Neuronal stem cell (in vitro differentiated cells): ENCODE data around the gene S100P.

Experiments
- DNase-seq: peaks from one replicate; pipeline ENCODE4 v3.0.0-alpha.2; 2013; ENCODE audit warnings: low spot score
- H2AFZ ChIP-seq: one replicate; pipeline ENCODE4 v1.6.1; 2013; ENCODE audit warnings: mild to moderate bottlenecking, low read length, inconsistent platforms
- H2AK5ac ChIP-seq: 2 replicates; pipeline ENCODE4 v1.6.1; 2013; ENCODE audit warnings: low read depth, mild to moderate bottlenecking, inconsistent platforms, low read length, moderate library complexity, mixed read lengths
- H2BK120ac ChIP-seq: 2 replicates; pipeline ENCODE4 v1.6.1; 2013; ENCODE audit warnings: low read depth, mild to moderate bottlenecking, inconsistent platforms, low read length, moderate library complexity, mixed read lengths
- H2BK12ac ChIP-seq: one replicate; pipeline ENCODE4 v1.6.1; 2013; ENCODE audit warnings: low read length, inconsistent platforms
- H2BK15ac ChIP-seq: 2 replicates; pipeline ENCODE4 v1.6.1; 2013; ENCODE audit warnings: mild to moderate bottlenecking, low read length, inconsistent platforms, mixed read lengths
- H2BK5ac ChIP-seq: one replicate; pipeline ENCODE4 v1.6.1; 2013; ENCODE audit warnings: inconsistent platforms, mild to moderate bottlenecking, low read length, moderate library complexity
- H3K14ac ChIP-seq: one replicate; pipeline ENCODE4 v1.6.1; 2013; ENCODE audit warnings: low read length, inconsistent platforms
- H3K18ac ChIP-seq: 2 replicates; pipeline ENCODE4 v1.6.1; 2013; ENCODE audit warnings: low read length, inconsistent platforms
- H3K23ac ChIP-seq: 2 replicates; pipeline ENCODE4 v1.6.1; 2013; ENCODE audit warnings: low read depth, mild to moderate bottlenecking, mixed read lengths, low read length, inconsistent platforms; ENCODE audit not compliant: poor library complexity
- H3K27ac ChIP-seq: replicated peaks from 3 replicates; pipeline ENCODE4 v1.5.1; 2013; ENCODE audit warnings: low read length, inconsistent platforms
- H3K27me3 ChIP-seq, 3 experiments: 2 replicates each; pipeline ENCODE4 v1.6.1; 2013; ENCODE audit warnings: low read length in 3 of 3, mild to moderate bottlenecking in 2 of 3, inconsistent platforms in 1 of 3, low read depth in 1 of 3, mixed read lengths in 1 of 3, moderate library complexity in 1 of 3; ENCODE audit not compliant: control insufficient read depth in 3 of 3, insufficient read depth in 3 of 3
- H3K36me3 ChIP-seq, 2 donors: replicated peaks in 1 of 2; 2 replicates each; pipeline ENCODE4 v1.6.1; 2013; ENCODE audit warnings: low read length in 2 of 2; ENCODE audit not compliant: control insufficient read depth in 2 of 2, insufficient read depth in 2 of 2
- H3K4ac ChIP-seq: 2 replicates; pipeline ENCODE4 v1.6.1; 2013; ENCODE audit warnings: inconsistent platforms, mild to moderate bottlenecking, low read length, moderate library complexity
- H3K4me1 ChIP-seq, 2 donors: 1 replicate in 1 of 2; 2 replicates in 1 of 2; pipeline ENCODE4 v1.6.1; 2013; ENCODE audit warnings: low read length in 2 of 2, low read depth in 1 of 2; ENCODE audit not compliant: control insufficient read depth in 2 of 2, insufficient read depth in 1 of 2
- H3K4me2 ChIP-seq: one replicate; pipeline ENCODE4 v1.6.1; 2013; ENCODE audit warnings: mild to moderate bottlenecking, low read length, inconsistent platforms; ENCODE audit not compliant: insufficient read depth, poor library complexity, severe bottlenecking
- H3K4me3 ChIP-seq, 2 donors: 2 replicates each; pipeline ENCODE4 v1.5.1; 2013; ENCODE audit warnings: low read length in 2 of 2, mild to moderate bottlenecking in 2 of 2, inconsistent platforms in 1 of 2, moderate library complexity in 1 of 2
- H3K79me1 ChIP-seq: one replicate; pipeline ENCODE4 v1.6.1; 2013; ENCODE audit warnings: low read depth, mild to moderate bottlenecking, inconsistent platforms, low read length, moderate library complexity
- H3K9ac ChIP-seq: one replicate; pipeline ENCODE4 v1.6.1; 2013; ENCODE audit warnings: mild to moderate bottlenecking, low read depth, low read length, inconsistent platforms; ENCODE audit not compliant: poor library complexity
- H3K9me3 ChIP-seq, 2 donors: replicated peaks in 1 of 2; 2 replicates each; pipeline versions ENCODE3 to v1.6.1; 2013; ENCODE audit warnings: low read length in 2 of 2, mild to moderate bottlenecking in 2 of 2, inconsistent platforms in 1 of 2, low read depth in 1 of 2, mixed read lengths in 1 of 2, moderate library complexity in 1 of 2; ENCODE audit not compliant: control insufficient read depth in 2 of 2, insufficient read depth in 1 of 2
- H4K8ac ChIP-seq: one replicate; pipeline ENCODE4 v1.6.1; 2013; ENCODE audit warnings: low read depth, mild to moderate bottlenecking, inconsistent platforms, low read length, moderate library complexity
- H4K91ac ChIP-seq: one replicate; pipeline ENCODE4 v1.6.1; 2013; ENCODE audit warnings: low read length, low read depth, mild to moderate bottlenecking, inconsistent platforms; ENCODE audit not compliant: poor library complexity
- WGBS, 2 donors: extraction: QIAGEN DNeasy Blood & Tissue Kit; methylation state at CpG; one replicate each; pipeline ENCODE4 v1.1.7; 2013; ENCODE audit warnings: missing lambda C conversion rate in 2 of 2, mixed read lengths in 1 of 2; ENCODE audit not compliant: insufficient read length in 2 of 2, insufficient replicate concordance in 1 of 2; ENCODE audit errors: extremely low coverage in 2 of 2; 5-methylcytosine and 5-hydroxymethylcytosine counted together

Gene S100P

GRCh38 chr4:6665320-6665654, 28.4 kb upstream of the S100P start:
- WGBS, 2 donors: 100% methylated on average over 2 of the region's 9 CpGs; no CpG with 5 or more reads in 1 of the 2 donors
- no peak overlapping the region for H2BK120ac ChIP-seq
- H3K36me3 ChIP-seq: peaks cover 0 to 3% of the 10 kb centered on the region in 2 donors
- no peaks in the 10 kb centered on the region for H3K4me1 ChIP-seq
- H2BK15ac ChIP-seq: no peak overlapping the region
- no peak overlapping the region for H3K9ac ChIP-seq
- no peak overlapping the region for H3K4ac ChIP-seq
- no peak overlapping the region for H4K91ac ChIP-seq
- no peak overlapping the region for H2AFZ ChIP-seq
- peaks cover 3% of the 10 kb centered on the region for H3K79me1 ChIP-seq
- H3K4me2 ChIP-seq: no peak overlapping the region
- DNase-seq: no peak
- H2AK5ac ChIP-seq: no peak overlapping the region
- H2BK12ac ChIP-seq: no peak overlapping the region
- H3K14ac ChIP-seq: no peak overlapping the region
- H3K9me3 ChIP-seq: peaks cover 12% of the 10 kb centered on the region in 2 donors
- no peak overlapping the region for H3K23ac ChIP-seq
- H3K4me3 ChIP-seq: peak overlapping the region in 1 of 2 donors; percentile 43
- no peak overlapping the region for H3K18ac ChIP-seq
- H3K27ac ChIP-seq: no peak overlapping the region
- H3K27me3 ChIP-seq: peaks cover 0 to 5% (median 5%) of the 10 kb centered on the region in 3 experiments
- H2BK5ac ChIP-seq: no peak overlapping the region
- H4K8ac ChIP-seq: no peak overlapping the region

DNA sequence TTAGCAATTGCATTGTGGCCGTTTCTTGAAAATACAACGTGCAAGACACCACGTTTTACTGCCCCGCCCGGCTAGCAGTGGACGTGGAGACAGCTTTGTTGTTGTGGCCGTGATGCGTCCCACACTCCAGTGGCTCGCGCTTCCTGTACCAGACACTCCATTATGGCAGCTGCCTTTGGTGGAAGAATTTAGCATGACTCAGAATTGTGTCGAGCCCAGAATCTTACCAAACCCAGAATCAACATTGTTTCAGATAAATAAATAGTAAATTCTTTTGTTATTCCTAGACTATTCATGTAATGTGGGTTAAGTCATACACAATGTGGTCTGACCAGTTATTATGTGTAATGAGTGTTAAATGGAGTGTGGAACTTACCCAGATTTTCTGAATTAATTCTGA, 25.3 kb upstream of the S100P start:
- Histone ChIP-seq H3K4me2 (no peak overlapping the region), H3K36me3 (peaks cover 0 to 3% of the 10 kb centered on the region in 2 donors), H2BK15ac (no peak overlapping the region), H3K18ac (no peak overlapping the region), H2AFZ (no peak overlapping the region), H4K91ac (no peak overlapping the region), H3K23ac (no peak overlapping the region), H3K27ac (no peak overlapping the region), H2BK5ac (no peak overlapping the region), H2BK120ac (no peak overlapping the region), H3K9ac (no peak overlapping the region), H3K9me3 (peaks cover 8 to 12% of the 10 kb centered on the region in 2 donors), H4K8ac (no peak overlapping the region), H3K27me3 (peaks cover 0 to 5% (median 0%) of the 10 kb centered on the region in 3 experiments), H3K14ac (no peak overlapping the region), H3K4me1 (no peaks in the 10 kb centered on the region), H3K4ac (no peak overlapping the region), H2BK12ac (no peak overlapping the region), H2AK5ac (no peak overlapping the region), H3K4me3 (no peak overlapping the region), H3K79me1 (peaks cover 3% of the 10 kb centered on the region)
- WGBS, 2 donors: no CpG with 5 or more reads among the region's 11 CpGs
- no peak for DNase-seq

DNA sequence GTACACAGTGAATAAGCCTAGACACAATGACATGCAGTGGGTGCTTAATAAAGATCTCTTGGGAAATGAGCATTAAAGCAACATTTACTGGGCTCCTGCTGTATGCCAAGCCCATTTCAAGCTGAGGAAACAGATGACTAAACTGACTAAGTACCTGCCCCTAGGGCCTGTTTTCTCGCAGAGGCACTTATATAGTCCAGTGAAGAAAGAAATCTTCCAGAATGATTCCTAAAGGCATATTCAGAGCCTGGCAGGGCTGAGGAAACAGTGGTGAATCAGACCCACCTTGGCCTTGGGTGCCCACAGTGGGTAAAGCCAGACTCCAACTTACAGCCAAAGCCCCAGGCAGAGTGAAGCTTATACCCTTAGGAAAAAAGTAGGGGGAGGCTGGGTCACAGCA, 22.0 kb upstream of the S100P start:
- Histone ChIP-seq H3K4me3 (no peak overlapping the region), H3K4ac (no peak overlapping the region), H3K9ac (no peak overlapping the region), H3K4me1 (peaks cover 0 to 6% of the 10 kb centered on the region in 2 donors), H3K14ac (no peak overlapping the region), H3K4me2 (no peak overlapping the region), H2BK15ac (no peak overlapping the region), H2BK5ac (no peak overlapping the region), H3K27me3 (peaks cover 0 to 6% (median 0%) of the 10 kb centered on the region in 3 experiments), H2BK120ac (no peak overlapping the region), H3K36me3 (peaks cover 10 to 16% of the 10 kb centered on the region in 2 donors), H4K91ac (no peak overlapping the region), H3K9me3 (peaks cover 0 to 7% of the 10 kb centered on the region in 2 donors), H3K23ac (no peak overlapping the region), H3K18ac (no peak overlapping the region), H3K79me1 (peaks cover 2% of the 10 kb centered on the region), H2AFZ (no peak overlapping the region), H3K27ac (no peak overlapping the region), H4K8ac (no peak overlapping the region), H2AK5ac (no peak overlapping the region), H2BK12ac (no peak overlapping the region)
- WGBS, 2 donors: no CpG with 5 or more reads among the region's 1 CpG
- DNase-seq: no peak

DNA sequence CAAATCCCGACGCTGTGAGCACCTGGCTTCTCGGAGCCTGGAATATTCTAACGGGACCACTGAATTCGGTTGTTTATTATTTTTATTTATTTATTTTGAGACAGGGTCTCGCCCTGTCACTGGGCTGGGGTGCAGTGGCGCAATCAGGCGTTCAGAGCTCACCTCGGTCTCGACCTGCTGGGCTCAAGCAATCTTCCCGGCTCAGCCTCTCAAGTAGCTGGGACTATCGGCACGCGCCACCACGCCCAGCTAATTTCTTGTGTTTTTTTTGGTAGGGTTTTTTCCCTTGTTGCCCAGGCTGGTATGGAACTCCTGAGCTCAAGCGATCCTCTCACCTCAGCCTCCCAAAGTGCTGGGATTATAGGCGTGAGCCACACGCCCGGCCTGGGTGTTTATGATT, 21.5 kb upstream of the S100P start:
- Histone ChIP-seq H2BK12ac (no peak overlapping the region), H3K4me1 (peaks cover 0 to 8% of the 10 kb centered on the region in 2 donors), H2BK5ac (no peak overlapping the region), H2AFZ (no peak overlapping the region), H3K27ac (no peak overlapping the region), H3K36me3 (peaks cover 13 to 21% of the 10 kb centered on the region in 2 donors), H3K14ac (no peak overlapping the region), H3K18ac (no peak overlapping the region), H3K27me3 (peaks cover 0 to 6% (median 0%) of the 10 kb centered on the region in 3 experiments), H3K79me1 (peaks cover 5% of the 10 kb centered on the region), H2AK5ac (no peak overlapping the region), H4K91ac (no peak overlapping the region), H4K8ac (no peak overlapping the region), H3K9me3 (peaks cover 0 to 7% of the 10 kb centered on the region in 2 donors), H3K4me3 (no peak overlapping the region), H3K4ac (no peak overlapping the region), H3K23ac (no peak overlapping the region), H2BK15ac (no peak overlapping the region), H2BK120ac (no peak overlapping the region), H3K9ac (no peak overlapping the region), H3K4me2 (no peak overlapping the region)
- DNase-seq: no peak
- WGBS, 2 donors: no CpG with 5 or more reads among the region's 19 CpGs
